OCI-LY7 (cell line): Measurements from ENCODE around the gene DNASE2. TPM values are rescaled to one million over a fixed set of nuclear protein-coding genes. Genes with fewer than 3 reads are reported as not detected.

Experiments used
- BruUV-seq: library from RNA; stranded (reverse); fragments of 400-500 nt; replicated peaks from 2 replicates; lab custom pipeline; 2021; lab: Mats Ljungman, UMichigan
- CTCF ChIA-PET: fragments of 300-600 bp; sonication (Branson Sonifier 250); formaldehyde crosslinking; loops from one replicate; lab custom pipeline; 2022; ENCODE audit warnings: antibody characterized with exemption; ENCODE audit not compliant: unreplicated experiment; lab: Charles Lee
- POLR2A ChIA-PET: fragments of 300-600 bp; sonication (Branson Sonifier 250); formaldehyde crosslinking; loops from one replicate; lab custom pipeline; 2022; ENCODE audit warnings: antibody characterized with exemption; lab: Charles Lee
- DNase-seq: peaks from one replicate; pipeline ENCODE4 v3.0.0-alpha.2; 2015; ENCODE audit warnings: low spot score
- H2AFZ ChIP-seq: fragments of 200-600 bp; sonication (generic), shearing (Covaris generic); 2 replicates; pipeline ENCODE4 v1.6.1; 2014; ENCODE audit warnings: mild to moderate bottlenecking, antibody characterized with exemption, low read length, moderate library complexity
- H3K27ac ChIP-seq: fragments of 200-600 bp; sonication (generic); 2 replicates; pipeline ENCODE4 v1.5.1; 2014; ENCODE audit warnings: mixed run types, low read depth, mild to moderate bottlenecking, moderate library complexity, low read length, inconsistent platforms; ENCODE audit not compliant: poor library complexity, severe bottlenecking
- H3K36me3 ChIP-seq: fragments of 200-600 bp; sonication (generic); 2 replicates; pipeline ENCODE4 v1.6.1; 2014; ENCODE audit warnings: mild to moderate bottlenecking, antibody characterized with exemption, low read length, moderate library complexity, mixed read lengths; ENCODE audit not compliant: insufficient read depth
- H3K4me1 ChIP-seq: fragments of 200-600 bp; sonication (generic); 2 replicates; pipeline ENCODE4 v1.5.1; 2014; ENCODE audit warnings: mild to moderate bottlenecking, low read length; ENCODE audit not compliant: insufficient read depth, poor library complexity, severe bottlenecking
- H3K4me2 ChIP-seq: fragments of 200-600 bp; sonication (generic); 2 replicates; pipeline ENCODE4 v1.6.1; 2014; ENCODE audit warnings: mild to moderate bottlenecking, low read length
- H3K4me3 ChIP-seq: fragments of 200-600 bp; sonication (generic); 2 replicates; pipeline ENCODE4 v1.5.1; 2014; ENCODE audit warnings: mild to moderate bottlenecking, low read depth, low read length; ENCODE audit not compliant: poor library complexity, severe bottlenecking
- H3K79me2 ChIP-seq: fragments of 200-600 bp; sonication (generic); 2 replicates; pipeline ENCODE4 v1.6.1; 2016; ENCODE audit warnings: low read depth, mild to moderate bottlenecking, low read length, moderate library complexity, mixed read lengths; ENCODE audit not compliant: insufficient read depth
- H3K9me2 ChIP-seq: fragments of 200-600 bp; sonication (generic); 2 replicates; pipeline ENCODE4 v1.6.1; 2016; ENCODE audit warnings: mild to moderate bottlenecking, low read length, mixed read lengths; ENCODE audit not compliant: insufficient read depth
- H3K9me3 ChIP-seq: fragments of 200-600 bp; sonication (generic); 2 replicates; pipeline ENCODE4 v1.6.1; 2014; ENCODE audit warnings: mild to moderate bottlenecking, mixed run types, low read length, mixed read lengths
- H4K20me1 ChIP-seq: fragments of 200-600 bp; sonication (generic); 2 replicates; pipeline ENCODE4 v1.6.1; 2014; ENCODE audit warnings: mild to moderate bottlenecking, antibody characterized with exemption, low read length, moderate library complexity, mixed read lengths; ENCODE audit not compliant: insufficient read depth
- CTCF ChIP-seq: fragments of 200-600 bp; sonication (generic); conservative IDR thresholded peaks from 2 replicates; pipeline ENCODE4 v1.5.1; 2014; ENCODE audit warnings: mild to moderate bottlenecking, antibody characterized with exemption, low read length, moderate library complexity, mixed read lengths
- EZH2phosphoT487 ChIP-seq: fragments of 200-600 bp; sonication (generic); IDR thresholded peaks from 2 replicates; pipeline ENCODE4 v1.6.1; 2018; ENCODE audit warnings: low read depth, borderline replicate concordance, mild to moderate bottlenecking, mixed run types, antibody characterized with exemption, low read length, moderate library complexity, mixed read lengths
- intact Hi-C: fragments of 100-400 bp; cut with micrococcal nuclease; formaldehyde crosslinking; loops from one replicate; pipeline ENCODE4 v1.10.0; 2022; ENCODE audit not compliant: unreplicated experiment
- total RNA-seq, 2 experiments: library from RNA; depleted of rRNA in 1 of 2; stranded (reverse); fragments of >200 nt in 1 of 2; shearing (Covaris generic) in 1 of 2; gene quantifications; 2 replicates each; pipeline ENCODE4 v1.2.3, GENCODE V29; 2014 to 2022

DNASE2 gene
- total RNA-seq, 2 experiments from 2014 or later, result 32.4 to 33.7 TPM

GRCh38 chr19:12888006-12888603, 6.9 kb upstream of the DNASE2 start:
- no peaks in the 10 kb centered on the region for H3K36me3 ChIP-seq
- H3K4me1 ChIP-seq, result peaks cover 22% of the 10 kb centered on the region
- intact Hi-C loops, result no loop called here
- H4K20me1 ChIP-seq, result no peaks in the 10 kb centered on the region
- H3K27ac ChIP-seq, result no peak overlapping the region
- POLR2A ChIA-PET, result no interaction called here
- H2AFZ ChIP-seq, result no peak overlapping the region
- peaks cover 9% of the 10 kb centered on the region; the same call in 1 of the 2 replicates for H3K79me2 ChIP-seq
- H3K9me3 ChIP-seq, result peaks cover 11% of the 10 kb centered on the region
- CTCF ChIA-PET, result no interaction called here
- TF ChIP-seq CTCF (no peak), EZH2phosphoT487 (no peak)
- H3K4me2 ChIP-seq, result no peak overlapping the region
- H3K9me2 ChIP-seq, result no peaks in the 10 kb centered on the region
- BruUV-seq, result no TSS peak
- no peak for DNase-seq
- no peak overlapping the region for H3K4me3 ChIP-seq

- TF ChIP-seq CTCF, result no peak
- no peak for TF ChIP-seq EZH2phosphoT487
- peaks cover 11% of the 10 kb centered on the region for H3K9me3 ChIP-seq
- peaks cover 9% of the 10 kb centered on the region; the same call in 1 of the 2 replicates for H3K79me2 ChIP-seq
- intact Hi-C loops, result no loop called here
- no peak within 1 kb of the TSS for H3K4me3 ChIP-seq
- ChIA-PET POLR2A (no interaction called here), CTCF (no interaction called here)
- no peak for DNase-seq
- no TSS peak for BruUV-seq
- no peaks in the 10 kb centered on the region for H3K9me2 ChIP-seq
- H3K4me2 ChIP-seq, result no peak within 1 kb of the TSS
- H3K36me3 ChIP-seq, result no peaks in the 10 kb centered on the region
- no peaks in the 10 kb centered on the region for H4K20me1 ChIP-seq
- H3K4me1 ChIP-seq, result peaks cover 24% of the 10 kb centered on the region
- no peak within 1 kb of the TSS for H2AFZ ChIP-seq
- H3K27ac ChIP-seq, result no peak within 1 kb of the TSS
Measured at GRCh38 chr19:12886969-12887747, 5.9 kb upstream of the DNASE2 start, which contains the start of gene KLF1. Gene KLF1, minus strand, starts transcription at chr19:12887201. Its CDS starts 61 bp downstream, at chr19:12887140.

GRCh38 chr19:12886651-12886968, 5.4 kb upstream of the DNASE2 start:
- Histone ChIP-seq H3K36me3 (no peaks in the 10 kb centered on the region), H2AFZ (no peak overlapping the region), H3K79me2 (peaks cover 4% of the 10 kb centered on the region; the same call in 1 of the 2 replicates), H4K20me1 (no peaks in the 10 kb centered on the region), H3K27ac (no peak overlapping the region), H3K9me2 (no peaks in the 10 kb centered on the region), H3K9me3 (peaks cover 11% of the 10 kb centered on the region), H3K4me3 (no peak overlapping the region), H3K4me2 (no peak overlapping the region), H3K4me1 (peaks cover 24% of the 10 kb centered on the region)
- CTCF ChIA-PET, result no interaction called here
- TF ChIP-seq EZH2phosphoT487 (no peak), CTCF (no peak)
- intact Hi-C loops, result no loop called here
- BruUV-seq, result no TSS peak
- DNase-seq, result no peak
- POLR2A ChIA-PET, result no interaction called here
